ENCODE data around the gene GDNF.

The GDNF gene

DNA sequence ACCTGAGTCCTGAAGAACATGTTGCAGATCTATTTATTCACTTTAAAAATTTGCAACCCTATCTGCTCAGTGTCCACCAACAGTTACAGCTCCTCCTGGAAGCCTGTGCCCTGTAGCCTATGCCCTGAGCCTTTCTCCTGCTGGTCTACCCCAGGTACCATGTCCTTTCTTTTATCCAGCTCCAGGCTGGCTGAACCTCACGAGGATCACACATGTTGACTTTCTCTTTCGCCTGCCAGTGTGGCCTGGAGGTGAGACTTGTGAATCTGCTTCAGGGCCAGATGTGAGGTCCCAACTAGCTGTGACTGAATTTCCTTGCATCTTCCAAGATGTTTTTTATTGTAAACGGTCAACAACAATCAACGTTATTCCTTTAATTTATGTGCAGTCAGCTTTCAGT is 70.7 kb downstream of the GDNF start:
- Histone ChIP-seq H3K36me3 (ENCODE audit: control insufficient read depth, insufficient read depth, low read length) (no peaks in the 10 kb centered on the region), H3K27me3 (ENCODE audit: control insufficient read depth, insufficient read depth, low read length) (no peaks in the 10 kb centered on the region), H3K27ac (ENCODE audit: low read depth, low read length) (no peak overlapping the region), H3K4me3 (ENCODE audit: low read length) (no peak overlapping the region), H3K9ac (ENCODE audit: low read length) (no peak overlapping the region), H3K4me1 (ENCODE audit: control insufficient read depth, insufficient read depth, low read length) (peaks cover 18% of the 10 kb centered on the region)

DNA sequence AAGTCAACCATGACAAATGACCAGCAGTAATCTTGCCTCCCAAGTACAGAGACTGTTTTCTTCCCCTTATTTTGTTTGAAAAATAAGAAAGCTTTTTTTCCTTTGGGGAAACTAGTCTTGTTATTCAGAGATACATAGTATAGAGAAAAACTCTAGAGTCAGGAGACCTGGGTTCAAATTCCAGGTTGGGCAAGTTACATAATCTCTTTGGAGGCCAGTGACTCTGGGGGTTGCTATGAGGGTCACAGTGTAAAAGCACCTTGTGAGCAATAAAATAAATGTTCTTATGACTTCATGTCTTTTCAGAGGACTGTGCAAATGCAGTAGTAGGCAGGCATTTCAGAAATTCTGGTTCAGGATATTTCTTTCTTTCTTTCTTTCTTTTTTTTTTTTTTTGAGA is 71.5 kb downstream of the GDNF start:
- no peaks in the 10 kb centered on the region for H3K36me3 ChIP-seq (ENCODE audit: control insufficient read depth, insufficient read depth, low read length)
- H3K27ac ChIP-seq (ENCODE audit: low read depth, low read length), result no peak overlapping the region
- no peak overlapping the region for H3K9ac ChIP-seq (ENCODE audit: low read length)
- no peaks in the 10 kb centered on the region for H3K27me3 ChIP-seq (ENCODE audit: control insufficient read depth, insufficient read depth, low read length)
- no peak overlapping the region for H3K4me3 ChIP-seq (ENCODE audit: low read length)
- H3K4me1 ChIP-seq (ENCODE audit: control insufficient read depth, insufficient read depth, low read length), result peaks cover 18% of the 10 kb centered on the region

DNA sequence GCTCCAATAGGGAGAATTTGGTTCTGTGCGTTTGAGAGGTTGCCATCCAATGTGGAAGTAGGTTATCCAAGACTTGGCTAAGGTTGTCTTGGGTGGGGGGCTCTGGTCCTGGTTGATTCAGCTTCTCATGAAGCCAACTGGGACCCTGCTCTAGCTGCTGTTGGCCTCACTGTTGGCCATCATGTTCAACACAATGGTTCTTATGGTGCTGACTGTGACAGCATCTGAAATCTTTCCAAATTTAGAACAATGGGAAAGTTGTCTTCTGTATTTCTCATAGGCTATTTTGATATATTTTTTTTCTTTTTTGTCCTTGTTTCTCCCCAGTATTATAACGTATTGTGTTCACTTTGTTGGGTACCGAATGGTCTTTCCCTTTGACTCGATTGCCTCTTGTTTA is 71.9 kb downstream of the GDNF start:
- no peaks in the 10 kb centered on the region for H3K36me3 ChIP-seq (ENCODE audit: control insufficient read depth, insufficient read depth, low read length)
- H3K4me1 ChIP-seq (ENCODE audit: control insufficient read depth, insufficient read depth, low read length), result peaks cover 18% of the 10 kb centered on the region
- H3K4me3 ChIP-seq (ENCODE audit: low read length), result no peak overlapping the region
- no peak overlapping the region for H3K27ac ChIP-seq (ENCODE audit: low read depth, low read length)
- no peak overlapping the region for H3K9ac ChIP-seq (ENCODE audit: low read length)
- H3K27me3 ChIP-seq (ENCODE audit: control insufficient read depth, insufficient read depth, low read length), result no peaks in the 10 kb centered on the region

DNA sequence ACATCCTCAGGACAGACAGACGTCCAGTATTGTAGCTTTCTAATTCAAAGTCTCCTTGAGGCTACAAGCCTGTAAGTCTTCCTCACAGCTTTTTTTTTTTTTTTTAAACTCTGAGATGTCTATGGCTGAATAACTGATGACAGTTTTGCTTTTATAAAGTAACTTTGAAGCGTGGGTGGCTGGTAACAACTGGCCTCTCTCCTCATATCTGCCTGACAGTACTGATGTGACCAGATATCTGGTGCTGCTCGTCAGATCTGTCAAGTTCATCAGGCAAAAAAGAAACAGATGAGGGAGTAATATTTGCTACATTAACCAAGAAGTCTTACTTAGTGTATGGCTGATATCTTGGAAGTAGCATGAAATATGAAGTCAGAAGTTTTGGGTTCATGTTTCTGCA is 72.6 kb downstream of the GDNF start:
- Histone ChIP-seq H3K4me3 (ENCODE audit: low read length) (no peak overlapping the region), H3K36me3 (ENCODE audit: control insufficient read depth, insufficient read depth, low read length) (no peaks in the 10 kb centered on the region), H3K27ac (ENCODE audit: low read depth, low read length) (no peak overlapping the region), H3K9ac (ENCODE audit: low read length) (no peak overlapping the region), H3K4me1 (ENCODE audit: control insufficient read depth, insufficient read depth, low read length) (peaks cover 18% of the 10 kb centered on the region), H3K27me3 (ENCODE audit: control insufficient read depth, insufficient read depth, low read length) (no peaks in the 10 kb centered on the region)

All from rectal smooth muscle tissue (tissue), 1 donor.